Thyroid gland (tissue), 4 donors: Measurements from ENCODE around the gene PRKAA1. TPM values are rescaled to one million over a fixed set of nuclear protein-coding genes. Genes with fewer than 3 reads are reported as not detected.

ENCODE experiments used
- small RNA-seq: library from RNA; depleted of rRNA; stranded (forward); fragments of <200 nt; gene quantifications from one replicate; pipeline ENCODE3, GENCODE V24; 2016
- total RNA-seq, 4 donors: library from RNA; depleted of rRNA; stranded (reverse); fragments of >200 nt; gene quantifications; one replicate each; pipeline ENCODE4 v1.2.3, GENCODE V29; 2016

PRKAA1 gene
- total RNA-seq, 4 donors from 2014 or later, result 83.1 to 134 (median 116) TPM

Small RNA genes within 50 kb of the gene (small RNA-seq; reads per million reads assigned to genes)
- gene RF00191 (not detected), gene SNORD72 (48.1 reads per million, percentile 95 among the genes with 10 or more reads in this experiment)

Other genes with a start within 250 kb of the PRKAA1 start
- 10 to 100 TPM; 10.9 to 14.3 (median 12.0) TPM for gene PTGER4, start 118.5 kb downstream of the PRKAA1 start, total RNA-seq
- 10 to 100 TPM; 18.7 to 35.2 (median 24.9) TPM for gene TTC33, start 42.4 kb downstream of the PRKAA1 start, total RNA-seq
- gene RPL37, start 36.8 kb upstream of the PRKAA1 start, total RNA-seq, result 100 to 1,000 TPM in 2 of 4 donors, 10 to 100 TPM in 2; 54.4 to 499 (median 123) TPM
- gene CARD6, start 43.0 kb upstream of the PRKAA1 start, total RNA-seq, result 10 to 100 TPM; 15.9 to 32.1 (median 21.0) TPM
- gene C7, start 111.1 kb upstream of the PRKAA1 start, total RNA-seq, result 100 to 1,000 TPM; 108 to 257 (median 203) TPM